Measurements from ENCODE around the gene ITGA4.

GRCh38 chr2:181563101-181563692 lies 106.0 kb downstream of the ITGA4 start:
- TF ChIP-seq POLR2AphosphoS5 (IDR thresholded peaks at IDR 0.05; ENCODE audit: low read depth, low read length) (no peak), POLR2A (IDR thresholded peaks at IDR 0.05; ENCODE audit: low read depth, low read length) (no peak)

Data from GM12892 (cell line).